Measurements from ENCODE around the gene GAL3ST2.
"Not testable (repeated sequence)": the region's sequence is repeated elsewhere in the genome, so short reads cannot be mapped to it uniquely, and the experiment has no call there.

Gene GAL3ST2

DNA sequence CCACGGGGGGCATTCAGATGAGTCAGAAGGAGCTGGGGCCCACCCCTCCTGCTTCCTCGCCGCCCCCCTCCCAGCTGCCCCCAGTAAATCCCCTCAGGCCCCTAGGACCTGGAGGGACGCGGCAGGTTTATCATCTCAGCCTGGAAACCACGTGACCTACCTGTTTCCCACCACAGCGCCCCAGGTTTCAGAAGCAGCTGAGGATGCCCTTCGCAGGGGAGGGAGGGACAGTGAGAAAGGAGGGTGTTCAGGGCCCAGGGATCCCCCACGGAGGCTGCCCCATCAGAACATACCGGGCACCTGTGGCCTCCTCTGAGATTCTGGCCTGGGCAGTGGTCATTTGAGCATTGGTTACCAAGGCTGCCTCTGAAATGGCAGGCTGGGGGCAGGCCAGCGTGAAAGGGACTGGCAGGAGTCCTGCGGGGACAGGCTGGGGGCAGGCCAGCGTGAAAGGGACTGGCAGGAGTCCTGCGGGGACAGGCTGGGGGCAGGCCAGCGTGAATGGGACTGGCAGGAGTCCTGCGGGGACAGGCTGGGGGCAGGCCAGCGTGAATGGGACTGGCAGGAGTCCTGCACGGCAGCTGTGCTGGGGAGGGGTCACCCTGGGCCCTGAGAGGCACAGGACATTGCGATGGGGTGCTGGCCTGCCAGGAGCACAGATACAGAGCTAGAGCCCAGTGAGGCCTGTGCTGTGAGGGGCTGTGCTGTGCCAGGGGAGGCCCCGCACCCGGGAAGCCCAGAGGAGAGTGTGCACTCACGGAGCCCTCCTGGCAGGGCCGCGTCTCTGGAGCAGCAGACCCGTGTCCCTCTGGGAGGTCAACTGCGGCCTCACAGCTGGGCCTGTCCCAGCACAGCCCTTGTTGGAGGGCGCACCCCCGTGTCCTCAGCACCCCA lies 33.9 kb downstream of the GAL3ST2 start:
- no peak for DNase-seq

DNA sequence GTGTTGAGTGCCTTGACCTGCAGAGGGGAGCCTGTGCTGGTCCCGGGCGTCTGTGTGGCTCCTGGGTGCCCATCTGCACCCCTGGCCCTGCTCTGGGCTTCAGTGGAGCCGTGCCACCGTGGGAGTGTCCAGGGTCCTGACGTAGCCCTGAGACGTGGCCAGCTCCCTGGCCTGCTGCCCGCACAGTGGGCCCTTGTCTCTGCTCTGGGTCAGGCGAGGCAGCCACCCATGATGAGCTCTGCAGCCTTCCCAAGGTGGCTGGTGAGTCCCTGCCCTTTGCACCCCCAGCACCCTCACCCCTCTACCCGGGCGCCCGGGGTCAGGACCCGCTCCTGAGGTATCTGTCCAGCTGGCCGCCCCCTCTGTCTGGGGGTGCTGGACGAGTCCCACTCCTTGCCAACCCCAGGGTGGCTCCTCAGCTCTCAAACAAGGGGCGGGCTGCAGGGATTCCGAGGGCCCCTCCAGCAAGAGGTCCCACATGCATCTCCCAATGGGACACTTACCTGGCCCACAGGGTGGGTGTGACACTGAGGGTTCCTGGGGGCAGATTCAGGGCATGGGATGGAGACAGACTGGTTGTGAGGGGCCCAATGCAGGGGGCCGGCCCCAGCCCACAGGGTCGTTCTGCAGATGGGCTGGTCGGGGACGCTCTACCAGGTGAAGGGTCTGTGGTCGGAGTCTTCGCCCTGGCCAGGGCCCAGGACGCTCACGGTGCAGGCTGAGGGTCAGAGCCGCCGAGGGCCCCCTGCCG lies 34.8 kb downstream of the GAL3ST2 start:
- DNase-seq, result no peak

DNA sequence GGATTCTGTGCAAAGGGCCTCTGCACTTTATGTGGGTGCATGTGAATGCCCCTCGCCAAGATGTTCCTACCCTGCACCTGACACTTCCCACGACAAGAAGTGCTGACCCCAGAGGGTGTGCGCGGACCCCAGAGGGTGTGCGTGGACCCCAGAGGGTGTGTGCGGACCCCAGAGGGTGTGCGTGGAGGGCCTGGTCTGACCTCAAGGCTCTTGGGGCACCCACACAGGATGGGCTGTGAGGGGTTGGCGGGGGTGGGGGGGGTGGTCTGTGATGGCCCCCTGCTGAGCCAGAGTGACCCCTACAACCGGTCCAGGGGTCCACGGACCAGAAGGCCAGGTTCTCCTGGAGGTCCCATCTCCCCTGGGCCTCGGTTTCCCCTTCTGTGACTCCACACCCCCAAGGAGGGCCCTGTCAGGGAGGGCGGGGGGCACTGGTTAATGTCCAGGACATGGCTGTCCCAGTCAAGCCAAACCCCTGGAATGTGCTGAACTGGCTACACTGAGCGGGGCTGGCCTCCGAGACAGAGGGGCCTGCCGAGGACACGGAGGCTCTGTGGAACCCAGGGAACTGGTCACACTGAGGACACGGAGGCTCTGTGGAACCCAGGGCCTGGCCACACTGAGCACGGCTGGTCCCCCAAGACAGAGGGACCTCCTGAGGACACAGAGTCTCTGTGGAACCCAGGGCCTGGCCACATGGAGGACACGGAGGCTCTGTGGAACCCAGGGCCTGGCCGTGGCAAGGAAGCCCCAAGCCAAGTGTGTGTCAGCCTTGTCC lies 35.5 kb downstream of the GAL3ST2 start:
- no peak for DNase-seq

DNA sequence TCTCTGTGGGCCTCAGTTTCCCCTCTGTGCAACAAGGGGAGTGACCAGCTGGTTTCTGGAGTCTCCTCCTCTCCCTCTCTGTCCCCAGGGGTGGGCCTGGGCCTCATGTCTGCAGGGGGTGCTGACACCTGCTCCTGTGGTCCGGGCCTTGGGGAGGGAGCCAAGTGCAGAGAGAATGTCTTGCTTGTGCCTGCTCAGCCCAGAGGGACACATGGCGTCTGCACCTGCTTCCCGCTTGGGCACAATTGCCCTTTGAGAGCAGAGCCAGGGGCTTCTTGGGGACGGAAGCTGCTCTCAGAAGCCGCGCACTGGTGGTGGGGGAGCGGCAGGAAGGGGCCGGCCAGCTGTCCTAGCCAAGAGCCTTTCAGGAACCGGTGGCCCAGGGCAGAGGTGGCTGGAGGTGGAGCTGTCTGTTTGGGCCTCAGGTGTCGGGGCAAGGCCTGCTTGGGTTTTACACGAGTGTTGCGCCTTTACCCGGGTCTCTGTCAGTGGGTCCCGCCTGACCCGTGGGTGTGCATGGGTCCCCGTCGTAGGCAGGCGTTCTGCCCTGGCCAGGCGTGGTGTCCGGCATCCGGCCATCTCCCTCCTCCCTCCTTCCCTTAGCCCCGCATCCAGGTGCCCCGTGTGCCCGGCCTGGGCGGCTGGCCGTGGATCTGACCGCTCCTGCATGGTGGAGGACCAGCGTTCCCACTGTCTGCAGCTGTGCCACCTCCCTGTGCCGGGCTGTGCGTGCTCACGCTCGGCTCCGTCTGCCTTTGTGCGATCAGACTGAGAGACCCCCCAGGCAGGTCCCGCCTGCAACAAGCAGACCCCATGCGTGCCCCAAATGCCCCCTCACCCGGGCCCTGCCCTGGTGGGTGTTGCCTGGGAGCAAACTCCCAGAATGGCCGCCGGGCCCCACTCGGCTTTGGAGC lies 36.4 kb downstream of the GAL3ST2 start:
- no peak for DNase-seq

DNA sequence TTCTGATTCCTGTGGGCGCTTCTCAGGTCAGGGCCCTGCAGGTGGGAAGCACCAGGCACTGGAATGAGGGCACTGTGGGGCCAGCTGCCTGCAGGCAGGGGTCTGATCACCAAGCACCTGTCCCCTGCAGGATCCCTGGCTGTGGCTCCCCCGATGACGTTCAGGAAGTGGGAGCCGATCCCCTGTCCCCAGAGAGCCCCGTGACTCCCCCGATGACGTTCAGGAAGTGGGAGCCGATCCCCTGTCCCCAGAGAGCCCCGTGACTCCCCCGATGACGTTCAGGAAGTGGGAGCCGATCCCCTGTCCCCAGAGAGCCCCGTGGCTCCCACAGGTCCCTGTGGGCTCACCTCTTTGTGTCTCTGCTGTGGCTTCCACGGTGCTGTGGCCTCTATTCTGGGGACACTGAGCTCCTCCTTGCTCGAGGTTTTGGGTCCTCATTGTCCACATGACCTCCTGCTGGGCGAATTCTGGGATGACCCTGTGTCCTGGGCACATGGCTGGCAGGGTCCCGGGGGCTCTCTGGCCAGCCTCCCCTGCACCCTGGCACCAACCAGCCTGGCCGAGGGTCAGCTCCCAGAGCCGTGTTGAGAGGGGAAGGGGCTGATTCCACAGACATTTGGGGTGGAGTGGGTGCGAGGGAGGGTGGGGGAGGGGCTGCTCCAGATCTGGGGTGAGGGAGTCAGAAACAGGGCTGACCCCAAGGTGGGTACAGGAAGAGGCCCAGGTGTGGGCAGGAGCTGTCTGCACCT lies 37.2 kb downstream of the GAL3ST2 start:
- no peak for DNase-seq

DNA sequence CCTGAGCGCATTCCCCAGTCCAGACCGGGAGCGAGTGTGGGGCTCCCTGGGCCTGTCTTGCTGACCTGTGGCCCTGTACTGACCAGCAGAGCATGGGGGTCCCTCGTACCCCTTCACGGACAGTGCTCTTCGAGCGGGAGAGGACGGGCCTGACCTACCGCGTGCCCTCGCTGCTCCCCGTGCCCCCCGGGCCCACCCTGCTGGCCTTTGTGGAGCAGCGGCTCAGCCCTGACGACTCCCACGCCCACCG lies 37.7 kb downstream of the GAL3ST2 start:
- DNase-seq, result no peak

DNA sequence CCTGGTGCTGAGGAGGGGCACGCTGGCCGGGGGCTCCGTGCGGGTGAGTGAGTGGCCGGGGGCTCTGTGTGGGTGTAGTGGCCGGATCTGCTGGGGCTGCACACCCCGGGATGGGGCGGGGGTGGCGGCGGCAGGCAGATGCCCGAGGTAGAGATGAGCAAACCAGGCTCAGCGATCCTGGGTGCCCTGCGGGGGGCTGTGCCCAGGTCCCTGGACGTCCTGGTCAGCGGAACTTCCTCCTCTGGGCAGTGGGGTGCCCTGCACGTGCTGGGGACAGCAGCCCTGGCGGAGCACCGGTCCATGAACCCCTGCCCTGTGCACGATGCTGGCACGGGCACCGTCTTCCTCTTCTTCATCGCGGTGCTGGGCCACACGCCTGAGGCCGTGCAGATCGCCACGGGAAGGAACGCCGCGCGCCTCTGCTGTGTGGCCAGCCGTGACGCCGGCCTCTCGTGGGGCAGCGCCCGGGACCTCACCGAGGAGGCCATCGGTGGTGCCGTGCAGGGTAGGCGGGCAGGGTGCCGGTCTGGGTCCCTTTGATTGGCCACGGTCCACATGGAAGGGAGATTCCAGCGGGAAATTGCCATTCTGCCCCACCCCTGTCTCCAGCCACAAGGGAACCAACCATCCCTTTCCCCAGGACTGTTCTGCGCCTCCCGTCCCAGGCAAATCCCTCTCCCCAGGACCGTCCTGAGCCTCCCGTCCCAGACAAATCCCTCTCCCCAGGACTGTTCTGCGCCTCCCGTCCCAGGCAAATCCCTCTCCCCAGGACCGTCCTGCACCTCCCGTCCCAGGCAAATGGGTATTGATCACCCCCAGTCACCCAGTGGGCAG lies 38.2 kb downstream of the GAL3ST2 start:
- no peak for DNase-seq

DNA sequence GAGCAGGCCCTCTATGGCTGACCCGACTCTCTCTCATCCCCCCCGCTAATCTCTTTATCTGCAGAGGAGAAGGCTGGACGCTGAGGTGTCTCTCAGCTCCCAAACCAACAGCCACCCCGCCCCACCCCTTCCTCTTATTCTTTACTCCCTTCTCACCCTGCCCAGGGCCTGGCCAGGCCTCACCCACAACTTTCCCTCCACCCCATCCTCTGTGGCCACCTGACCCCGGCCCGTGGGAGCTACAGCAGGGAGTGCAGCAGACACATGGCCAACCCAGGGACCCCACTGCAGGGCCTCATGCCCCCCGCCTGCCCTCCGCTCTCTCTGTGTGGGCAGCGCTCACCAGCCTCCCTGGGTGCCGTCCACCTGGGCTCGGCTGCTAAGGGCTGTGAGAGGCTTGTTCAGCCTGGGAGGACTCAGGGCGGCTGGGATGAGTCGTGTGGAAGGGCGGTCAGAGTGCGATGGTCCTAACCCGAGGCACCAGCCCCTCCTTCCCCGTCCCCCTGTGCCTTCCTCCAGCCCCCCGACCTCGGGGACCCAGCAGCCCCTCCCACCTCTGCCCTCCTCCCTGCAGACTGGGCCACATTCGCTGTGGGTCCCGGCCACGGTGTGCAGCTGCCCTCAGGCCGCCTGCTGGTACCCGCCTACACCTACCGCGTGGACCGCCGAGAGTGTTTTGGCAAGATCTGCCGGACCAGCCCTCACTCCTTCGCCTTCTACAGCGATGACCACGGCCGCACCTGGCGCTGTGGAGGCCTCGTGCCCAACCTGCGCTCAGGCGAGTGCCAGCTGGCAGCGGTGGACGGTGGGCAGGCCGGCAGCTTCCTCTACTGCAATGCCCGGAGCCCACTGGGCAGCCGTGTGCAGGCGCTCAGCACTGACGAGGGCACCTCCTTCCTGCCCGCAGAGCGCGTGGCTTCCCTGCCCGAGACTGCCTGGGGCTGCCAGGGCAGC lies 39.1 kb downstream of the GAL3ST2 start:
- no peak for DNase-seq

DNA sequence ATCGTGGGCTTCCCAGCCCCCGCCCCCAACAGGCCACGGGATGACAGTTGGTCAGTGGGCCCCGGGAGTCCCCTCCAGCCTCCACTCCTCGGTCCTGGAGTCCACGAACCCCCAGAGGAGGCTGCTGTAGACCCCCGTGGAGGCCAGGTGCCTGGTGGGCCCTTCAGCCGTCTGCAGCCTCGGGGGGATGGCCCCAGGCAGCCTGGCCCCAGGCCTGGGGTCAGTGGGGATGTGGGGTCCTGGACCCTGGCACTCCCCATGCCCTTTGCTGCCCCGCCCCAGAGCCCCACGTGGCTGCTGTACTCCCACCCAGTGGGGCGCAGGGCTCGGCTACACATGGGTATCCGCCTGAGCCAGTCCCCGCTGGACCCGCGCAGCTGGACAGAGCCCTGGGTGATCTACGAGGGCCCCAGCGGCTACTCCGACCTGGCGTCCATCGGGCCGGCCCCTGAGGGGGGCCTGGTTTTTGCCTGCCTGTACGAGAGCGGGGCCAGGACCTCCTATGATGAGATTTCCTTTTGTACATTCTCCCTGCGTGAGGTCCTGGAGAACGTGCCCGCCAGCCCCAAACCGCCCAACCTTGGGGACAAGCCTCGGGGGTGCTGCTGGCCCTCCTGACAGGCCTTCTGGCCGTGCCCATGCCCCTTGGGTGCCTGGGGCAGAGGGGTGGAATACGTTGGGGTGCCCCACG lies 40.0 kb downstream of the GAL3ST2 start:
- DNase-seq, result no peak

DNA sequence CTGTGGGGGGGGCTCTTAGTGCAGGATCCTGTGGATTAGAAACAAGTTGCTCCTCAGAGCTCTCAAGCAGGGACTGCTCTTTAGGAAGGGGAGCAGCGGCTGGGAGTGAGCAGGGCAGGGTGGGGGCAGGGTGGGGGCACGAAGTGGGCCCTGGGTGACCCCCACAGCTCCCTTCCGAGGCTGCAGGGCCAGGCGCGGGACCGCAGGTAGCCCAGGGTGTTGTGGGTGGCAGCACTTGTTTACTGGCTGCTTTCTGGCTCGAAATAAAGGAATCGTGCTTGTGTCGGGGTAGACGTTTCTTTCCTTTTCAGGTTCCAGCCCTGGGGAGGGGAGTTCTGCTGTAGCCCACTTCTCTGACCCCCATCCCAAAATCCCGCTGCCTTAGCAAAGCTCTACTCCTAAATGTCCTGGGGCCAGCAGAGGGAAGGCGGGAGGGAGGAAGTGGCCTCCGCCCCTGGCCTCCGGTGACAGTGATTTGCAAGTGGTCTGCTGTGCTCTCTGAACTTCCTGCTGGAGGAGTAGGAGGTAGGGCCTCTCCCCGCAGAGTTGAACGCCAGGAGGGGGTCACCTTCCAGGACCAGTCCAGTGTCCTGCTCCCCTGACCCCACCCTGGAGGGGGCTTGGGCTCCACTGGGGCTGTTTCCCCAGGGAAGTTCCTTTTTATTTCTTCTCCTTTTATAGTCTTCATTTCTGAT lies 40.7 kb downstream of the GAL3ST2 start:
- DNase-seq, result no peak

DNA sequence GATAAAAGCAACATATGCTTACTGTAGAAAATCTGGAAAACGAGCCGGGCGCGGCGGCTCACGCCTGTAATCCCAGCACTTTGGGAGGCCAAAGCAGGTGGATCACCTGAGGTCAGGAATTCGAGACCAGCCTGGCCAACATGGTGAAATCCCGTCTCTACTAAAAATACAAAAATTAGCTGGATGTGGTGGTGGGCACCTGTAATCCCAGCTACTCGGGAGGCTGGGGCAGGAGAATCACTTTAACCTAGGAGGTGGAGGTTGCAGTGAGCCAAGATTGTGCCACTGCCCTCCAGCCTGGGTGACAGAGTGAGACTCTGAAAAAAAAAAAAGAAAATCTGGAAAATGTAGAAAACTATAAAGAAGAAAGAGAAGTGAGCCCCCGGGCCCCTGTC lies 41.2 kb downstream of the GAL3ST2 start:
- not testable (repeated sequence) for DNase-seq

DNA sequence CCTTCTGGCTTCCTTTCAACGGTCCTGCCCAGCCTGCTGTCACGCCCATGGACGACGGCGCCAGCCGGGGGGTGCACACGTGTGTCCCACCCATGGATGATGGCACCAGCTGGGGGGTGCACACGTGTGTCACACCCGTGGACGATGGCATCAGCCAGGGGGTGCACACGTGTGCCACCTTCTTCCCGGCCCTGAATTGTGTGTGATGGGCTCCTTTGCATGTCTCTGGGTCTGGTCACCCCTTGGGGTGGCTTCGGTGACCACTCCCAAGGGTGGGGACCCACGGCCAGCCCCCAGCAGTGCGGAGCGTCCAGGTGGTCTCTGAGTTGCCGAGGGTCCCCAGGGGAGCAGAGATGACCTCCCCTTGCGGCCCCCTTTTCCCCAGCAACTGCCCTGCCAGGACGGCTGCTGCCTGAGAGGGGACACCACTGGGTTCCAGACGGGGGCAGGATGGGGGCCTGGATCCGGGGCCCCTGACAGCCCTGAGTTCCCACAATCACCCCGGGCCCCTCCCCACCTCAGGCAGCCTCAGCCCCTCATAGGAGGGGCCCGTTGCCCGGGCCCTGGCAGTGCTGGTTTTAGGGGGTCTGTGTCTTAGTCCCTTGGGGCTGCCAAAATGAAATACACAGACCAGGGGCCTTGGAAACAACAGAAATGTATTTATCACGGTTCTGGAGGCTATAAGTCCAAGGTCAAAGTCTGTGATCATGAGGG lies 41.8 kb downstream of the GAL3ST2 start:
- no peak for DNase-seq

DNA sequence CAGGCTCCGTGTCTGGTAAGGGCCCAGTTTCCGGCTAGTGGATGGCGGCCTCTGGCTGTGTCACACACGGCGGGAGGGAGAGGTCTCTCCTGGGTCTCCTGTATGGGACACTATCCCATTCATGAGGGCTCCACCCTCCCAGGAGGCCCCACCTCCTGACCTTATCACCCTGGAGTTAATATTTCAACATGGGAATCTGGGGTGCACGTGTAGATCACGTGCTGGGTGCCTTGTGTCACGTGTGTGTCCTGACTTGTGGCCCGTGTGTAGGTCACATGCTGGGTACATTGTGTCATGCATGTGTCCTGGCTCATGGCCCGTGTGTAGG lies 42.3 kb downstream of the GAL3ST2 start:
- no peak for DNase-seq

DNA sequence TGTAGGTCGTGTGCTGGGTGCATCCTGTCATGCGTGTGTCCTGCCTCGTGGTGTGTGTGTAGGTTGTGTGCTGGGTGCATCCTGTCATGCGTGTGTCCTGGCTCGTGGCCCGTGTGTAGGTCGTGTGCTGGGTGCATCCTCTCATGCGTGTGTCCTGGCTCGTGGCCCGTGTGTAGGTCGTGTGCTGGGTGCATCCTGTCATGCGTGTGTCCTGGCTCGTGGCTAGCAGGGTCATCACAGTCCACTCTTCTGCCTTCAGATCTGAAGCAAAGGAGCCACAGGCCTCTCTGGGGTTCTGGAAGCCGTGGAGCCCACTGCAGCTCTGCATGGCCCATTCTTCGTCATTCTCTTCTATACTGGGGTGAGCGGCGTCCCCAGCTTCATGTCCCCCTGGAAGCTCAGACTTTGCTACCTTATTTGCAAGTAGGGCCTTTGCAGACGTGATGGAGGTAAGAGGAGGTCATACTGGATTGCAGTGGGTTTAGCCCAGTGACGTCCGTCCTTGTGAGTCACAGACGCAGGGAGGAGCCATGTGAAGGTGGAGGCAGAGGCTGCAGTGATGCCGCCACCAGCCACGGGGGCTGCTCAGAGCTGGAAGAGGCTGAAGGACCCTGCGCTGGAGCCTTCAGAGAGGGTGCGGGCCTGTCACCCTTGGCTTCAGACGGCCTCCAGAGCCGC lies 43.5 kb downstream of the GAL3ST2 start:
- not testable (repeated sequence) for DNase-seq

DNA sequence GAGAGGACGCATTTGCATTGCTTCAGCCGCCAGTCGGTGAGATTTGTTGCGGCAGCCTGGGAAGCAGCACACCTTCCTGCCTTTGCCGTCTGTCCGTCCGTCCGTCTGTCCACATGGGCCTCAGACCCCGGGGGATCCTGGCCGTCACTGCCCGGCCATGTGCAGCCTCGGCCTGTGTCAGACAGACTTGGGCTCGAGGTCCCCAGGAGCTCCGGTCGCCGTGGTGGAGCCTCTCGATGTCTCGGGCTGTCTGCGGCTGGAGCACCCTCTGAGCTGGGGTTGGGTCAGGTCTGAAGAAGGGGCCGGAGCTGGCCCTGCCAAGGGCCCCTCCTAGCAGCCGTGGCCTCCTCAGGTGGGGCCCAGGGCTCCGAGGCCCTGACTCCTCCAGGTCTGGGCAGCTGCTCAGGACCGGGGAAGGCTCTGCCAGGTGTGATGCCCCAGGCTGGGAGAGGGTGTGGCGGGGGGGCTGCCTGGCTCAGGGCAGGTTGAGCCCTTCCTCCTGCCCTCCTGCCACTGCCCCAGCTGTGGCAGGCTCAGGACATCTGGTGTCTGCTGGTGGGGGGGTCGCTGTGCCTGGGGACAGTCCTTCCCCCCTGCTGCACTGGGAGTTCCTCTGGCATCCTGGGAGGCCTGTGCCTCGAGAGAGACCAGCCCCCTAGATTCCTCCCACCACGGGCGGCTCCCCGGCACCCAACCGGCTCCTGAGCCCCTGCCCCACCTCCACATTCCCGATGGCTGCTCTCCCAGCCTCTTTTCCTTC lies 44.2 kb downstream of the GAL3ST2 start:
- no peak for DNase-seq

DNA sequence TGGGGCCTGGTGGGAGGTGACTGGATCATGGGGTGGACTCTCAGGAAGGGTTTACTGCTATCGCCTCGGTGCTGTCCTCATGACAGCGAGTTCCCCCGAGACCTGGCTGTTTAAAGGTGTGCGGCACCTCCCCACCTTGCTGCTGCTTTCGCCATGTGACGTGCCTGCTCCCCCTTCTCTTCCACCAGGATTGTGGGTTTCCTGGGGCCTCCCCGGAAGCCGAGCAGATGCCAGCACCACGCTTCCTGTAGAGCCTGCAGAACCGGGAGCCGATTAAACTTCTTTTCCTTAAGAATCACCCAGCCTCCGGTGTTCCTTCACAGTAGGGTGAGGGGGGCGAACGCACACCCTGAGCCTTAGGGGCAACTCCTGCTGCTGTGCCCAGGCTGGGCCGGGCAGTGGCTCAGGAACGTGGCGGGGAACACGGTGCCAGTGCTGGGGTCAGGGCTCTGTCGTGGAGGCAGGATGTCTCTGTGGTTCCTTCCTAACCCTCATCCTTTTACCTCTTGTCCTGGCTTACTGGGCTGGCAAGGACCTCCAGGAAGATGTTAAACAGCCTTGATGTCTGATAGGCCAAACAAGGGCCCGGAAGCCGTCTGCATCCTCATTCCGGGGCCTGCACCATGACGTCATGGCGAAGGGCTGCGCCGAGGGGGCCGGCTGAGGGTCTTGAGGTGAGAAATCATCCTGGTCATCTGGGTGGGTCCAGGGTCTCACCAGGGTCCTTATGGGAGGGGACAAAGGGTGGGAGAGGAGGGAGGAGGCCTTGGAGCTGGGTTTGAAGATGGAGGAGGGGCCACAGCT lies 45.0 kb downstream of the GAL3ST2 start:
- DNase-seq, result no peak

Data from AML-193 (cell line).